Stimulated activated CD4-positive, alpha-beta T cell treated with anti-CD3 and anti-CD28 coated beads, Interleukin-2, amount 100 ng/mL, for 24 hours (primary cell): Measurements from ENCODE around the gene TRIAP1.
"Not testable (repeated sequence)": the region's sequence is repeated elsewhere in the genome, so short reads cannot be mapped to it uniquely, and the experiment has no call there.

Experiments used
- DNase-seq, 2 donors: peaks; one replicate each; pipeline ENCODE4 v3.0.0-alpha.2; 2020

Gene TRIAP1

DNA sequence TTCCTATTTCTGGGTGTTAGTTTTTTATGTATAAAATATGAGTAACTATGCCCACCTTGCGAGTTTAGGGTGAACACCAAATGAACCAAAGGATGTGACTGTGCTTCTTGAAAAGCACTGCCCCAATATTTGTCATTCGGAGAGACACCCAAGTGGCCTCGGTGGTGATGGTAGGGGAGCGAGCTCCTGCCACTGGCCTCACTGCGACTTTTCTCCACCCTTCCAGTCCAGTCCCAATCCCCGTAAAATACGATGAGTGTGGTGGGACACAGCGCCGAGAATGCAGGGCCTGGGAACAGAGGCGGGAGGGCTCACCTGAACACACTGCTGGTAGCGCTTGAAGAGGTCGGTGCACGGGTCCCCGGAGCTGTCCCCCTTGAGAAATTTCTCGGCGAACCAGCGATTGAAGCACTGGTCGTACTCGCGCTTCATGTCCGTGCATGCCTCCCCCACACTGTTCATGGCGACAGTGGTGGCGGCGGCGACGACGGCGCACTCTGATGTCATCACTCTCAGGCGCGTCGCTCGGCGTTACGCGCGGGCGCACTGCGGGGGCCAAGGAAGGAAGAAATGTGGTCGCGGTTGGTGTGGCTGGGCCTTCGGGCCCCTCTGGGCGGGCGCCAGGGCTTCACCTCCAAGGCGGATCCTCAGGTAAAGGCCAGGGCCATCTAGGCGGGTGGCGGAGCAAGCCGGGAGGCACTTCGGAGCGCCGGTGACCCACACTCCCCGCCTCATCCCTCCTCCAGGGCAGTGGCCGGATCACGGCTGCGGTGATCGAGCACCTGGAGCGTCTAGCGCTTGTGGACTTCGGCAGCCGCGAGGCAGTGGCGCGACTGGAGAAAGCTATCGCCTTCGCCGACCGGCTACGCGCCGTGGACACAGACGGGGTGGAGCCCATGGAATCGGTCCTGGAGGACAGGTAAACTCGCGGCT, at the start of gene TRIAP1, which contains the start of gene GATC:
TSS of gene TRIAP1 (minus strand) at position 474 of the 933 bp plus-strand sequence. CDS start at position 462, 12 bp downstream.
TSS of gene GATC (plus strand) at position 534 of the 933 bp plus-strand sequence. CDS start at position 571, 37 bp downstream.
- peak; percentile 88 to 92 for DNase-seq

DNA sequence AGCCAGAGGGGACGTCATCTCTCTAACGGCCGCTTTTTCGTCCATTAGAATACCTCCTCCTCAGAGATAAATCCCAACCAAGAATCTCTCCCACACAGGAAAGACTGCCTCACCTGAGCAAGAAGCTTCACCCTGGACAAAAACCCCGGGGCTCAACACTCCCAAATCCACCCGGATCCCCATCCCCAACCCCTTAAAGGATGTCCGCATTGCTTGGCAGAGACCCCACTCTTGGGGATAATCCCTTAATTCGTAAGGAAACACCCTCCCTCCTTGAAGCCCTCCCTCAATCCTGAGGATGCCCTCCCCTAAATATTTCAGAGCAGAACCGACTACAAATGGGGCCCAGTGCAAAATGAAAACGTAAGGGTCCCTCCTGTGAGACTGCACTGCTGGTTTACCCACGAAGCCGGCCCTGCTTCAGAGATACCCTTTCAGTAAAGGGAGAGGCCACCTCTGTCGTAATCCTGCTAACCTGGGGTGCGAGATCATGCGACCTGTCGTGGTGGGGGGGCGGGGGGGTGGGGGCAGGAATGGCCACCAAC, 49.1 kb upstream of the TRIAP1 start:
- no peak for DNase-seq

DNA sequence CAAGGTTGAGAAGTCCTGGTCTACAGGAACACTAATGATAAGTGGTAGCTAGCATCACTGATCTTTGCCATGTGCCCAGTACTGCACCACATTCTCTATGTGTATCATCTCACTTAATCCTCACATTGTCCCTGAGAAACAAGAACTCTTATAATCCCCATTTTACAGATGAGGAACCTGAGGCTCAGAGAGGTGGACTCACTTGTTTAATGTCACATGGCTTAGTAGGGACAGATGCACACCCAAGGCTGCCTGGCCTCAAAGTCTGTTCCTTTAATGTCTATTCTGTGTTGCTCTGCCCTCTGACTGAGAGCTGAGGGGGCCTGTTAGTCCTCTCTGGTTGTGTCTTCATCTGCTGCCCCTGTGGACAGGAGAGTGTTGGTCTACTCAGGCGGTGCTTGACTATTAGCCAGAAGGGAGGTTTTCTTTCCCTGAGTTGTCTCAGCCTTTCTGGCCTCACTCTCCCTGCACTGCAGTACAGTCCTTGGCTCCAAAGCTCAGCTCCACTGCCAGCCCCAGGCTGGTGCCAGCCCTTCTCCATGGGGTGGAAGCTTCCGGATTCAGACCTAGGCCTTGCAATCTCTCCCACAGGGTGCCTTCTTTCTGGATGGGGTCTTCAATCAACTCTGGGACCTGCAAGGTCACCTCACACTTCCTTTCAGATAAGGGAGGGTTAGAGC, 44.8 kb upstream of the TRIAP1 start:
- DNase-seq: no peak

DNA sequence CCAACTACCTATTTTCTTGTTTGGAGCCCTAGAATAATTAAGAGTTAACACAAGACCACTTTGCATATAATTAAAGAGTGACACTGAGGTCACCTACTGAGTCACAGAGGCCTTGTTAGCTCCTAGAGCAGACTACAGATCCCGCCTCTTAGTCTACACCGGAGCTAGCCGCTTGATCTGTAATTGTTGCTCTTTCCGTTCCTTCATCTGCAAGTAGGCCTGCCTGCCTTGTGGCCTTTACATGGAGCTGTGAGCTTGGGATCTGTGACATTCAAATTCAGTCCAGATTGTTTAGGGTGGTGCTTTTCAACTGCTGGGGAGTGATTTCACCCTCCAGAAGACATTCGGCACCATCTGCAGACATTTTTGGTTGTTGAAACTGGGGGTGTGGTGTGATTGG, 44.1 kb upstream of the TRIAP1 start:
- DNase-seq: no peak

DNA sequence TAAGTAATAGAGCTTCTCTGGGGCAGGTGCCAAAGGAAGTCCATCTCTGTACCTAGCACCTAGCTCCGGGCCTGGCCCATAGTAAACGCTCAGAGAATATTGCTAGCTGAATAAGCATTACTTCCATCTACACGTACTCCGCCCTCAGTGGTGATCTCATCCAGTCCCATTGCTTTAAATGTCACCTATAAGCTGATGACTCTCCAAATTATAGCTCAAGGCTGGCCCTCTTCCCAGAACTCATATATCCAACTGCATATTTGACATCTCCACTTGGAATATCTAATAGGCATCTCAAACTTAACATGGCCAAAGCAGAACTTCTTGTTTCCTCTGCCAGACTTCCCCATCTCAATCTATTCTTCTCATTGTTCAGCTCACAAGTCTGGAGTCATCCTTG, 42.8 kb upstream of the TRIAP1 start:
- DNase-seq: no peak

DNA sequence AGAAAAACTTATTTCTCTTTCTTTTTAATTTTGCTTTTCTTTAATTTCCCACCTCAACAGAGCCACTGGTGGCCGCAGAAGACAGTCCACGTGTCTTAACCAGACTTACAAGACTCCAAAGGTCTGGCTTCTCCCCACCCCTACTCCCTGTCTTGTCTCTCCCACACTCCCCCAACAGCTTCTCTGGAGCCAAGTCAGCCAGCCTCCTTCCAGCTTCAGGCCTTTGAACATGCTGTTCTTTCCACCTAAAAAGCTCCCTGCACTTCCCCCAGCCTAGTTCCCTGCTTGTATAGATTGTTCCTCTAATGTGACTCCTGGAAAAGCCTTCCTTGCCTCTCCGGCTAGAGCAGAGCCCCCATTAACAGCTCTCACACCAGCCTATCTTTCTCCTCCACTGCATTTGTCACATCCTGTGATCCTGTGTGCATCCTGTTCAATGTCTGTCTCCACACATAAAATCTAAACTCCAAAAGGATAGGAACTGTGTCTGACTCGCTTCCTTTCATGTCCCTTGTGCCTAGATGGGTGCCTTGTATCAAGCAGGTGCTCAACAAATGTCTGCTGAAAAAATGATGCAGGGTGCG, 42.0 kb upstream of the TRIAP1 start:
- DNase-seq: no peak

DNA sequence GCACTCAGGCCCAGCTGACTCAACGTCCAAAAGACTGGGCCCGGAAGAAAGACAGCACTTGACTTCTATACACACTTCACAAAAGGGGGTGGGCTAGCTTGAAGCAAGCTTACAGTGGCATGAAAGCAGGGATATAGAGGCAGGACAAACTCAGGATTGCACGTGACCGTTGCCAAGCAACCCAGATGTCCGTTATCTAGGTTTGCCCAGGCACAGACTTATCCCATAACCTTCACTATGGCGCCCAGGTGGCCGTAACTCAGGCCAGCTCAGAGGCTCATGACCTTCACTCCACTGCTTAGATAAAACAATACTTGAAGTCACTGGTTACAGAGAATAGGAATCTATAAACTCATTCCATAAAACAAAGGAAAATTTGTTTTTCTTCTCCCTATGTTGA, 41.4 kb upstream of the TRIAP1 start:
- not testable (repeated sequence) for DNase-seq

DNA sequence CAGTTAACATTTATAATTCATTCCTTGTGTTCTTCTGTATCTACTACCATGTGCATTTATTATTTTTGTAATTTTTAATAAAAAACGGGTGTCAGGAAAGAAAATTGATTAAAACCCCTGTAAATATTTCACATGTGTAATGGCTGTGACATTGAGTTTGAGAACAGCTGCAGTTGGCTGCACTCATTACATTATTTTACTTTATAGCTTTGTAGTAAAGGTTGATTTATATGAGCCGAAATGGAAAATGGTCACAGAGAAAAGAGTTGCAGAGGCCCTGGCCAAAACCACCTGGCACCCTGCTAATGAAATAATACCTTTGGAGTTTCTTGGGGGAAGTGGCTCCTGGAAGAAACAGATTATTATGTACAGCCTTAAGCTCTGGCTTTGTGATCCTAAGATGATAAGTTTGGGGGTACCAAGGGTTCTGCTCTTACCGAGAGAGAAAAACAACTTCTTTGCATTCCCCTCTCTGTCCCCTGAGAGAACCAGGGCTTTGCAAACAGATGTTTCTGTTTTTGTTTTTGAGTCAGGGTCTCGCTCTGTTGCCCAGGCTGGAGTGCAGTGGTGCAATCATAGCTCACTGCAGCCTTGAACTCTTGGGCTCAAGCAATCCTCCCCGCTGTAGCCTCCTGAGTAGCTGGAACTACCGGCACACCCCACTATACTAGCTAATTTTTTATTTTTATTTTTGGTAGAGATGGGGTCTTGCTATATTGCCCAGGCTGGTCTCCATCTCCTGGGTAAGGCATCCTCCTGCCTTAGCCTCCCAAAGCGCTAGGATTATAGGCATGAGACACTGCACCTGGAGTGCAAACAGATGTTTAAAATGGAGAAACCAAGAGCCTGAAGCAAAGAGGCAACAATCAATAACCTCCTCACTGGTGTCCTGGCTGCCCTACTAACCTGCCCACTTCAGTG, 40.0 kb upstream of the TRIAP1 start:
- DNase-seq: no peak

DNA sequence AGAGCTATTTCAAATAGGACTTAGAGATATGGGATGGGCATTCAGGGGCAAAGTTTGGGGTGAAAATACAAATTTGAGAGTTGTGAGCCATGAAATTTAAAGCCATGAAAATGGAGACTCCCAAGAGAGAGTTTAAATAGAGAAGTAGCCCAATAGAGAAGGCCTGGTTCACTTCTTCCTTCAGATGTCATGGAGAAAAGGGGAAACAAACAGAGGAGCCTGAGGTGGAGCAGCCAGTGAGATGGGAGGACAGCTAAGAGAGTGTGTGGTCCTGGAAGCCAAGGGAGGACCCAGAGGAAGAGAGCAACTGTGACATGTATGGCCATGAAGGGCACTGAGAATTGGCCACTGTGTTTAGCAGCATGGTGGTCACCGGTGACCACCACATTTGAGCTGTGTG, 37.4 kb upstream of the TRIAP1 start:
- DNase-seq: no peak

DNA sequence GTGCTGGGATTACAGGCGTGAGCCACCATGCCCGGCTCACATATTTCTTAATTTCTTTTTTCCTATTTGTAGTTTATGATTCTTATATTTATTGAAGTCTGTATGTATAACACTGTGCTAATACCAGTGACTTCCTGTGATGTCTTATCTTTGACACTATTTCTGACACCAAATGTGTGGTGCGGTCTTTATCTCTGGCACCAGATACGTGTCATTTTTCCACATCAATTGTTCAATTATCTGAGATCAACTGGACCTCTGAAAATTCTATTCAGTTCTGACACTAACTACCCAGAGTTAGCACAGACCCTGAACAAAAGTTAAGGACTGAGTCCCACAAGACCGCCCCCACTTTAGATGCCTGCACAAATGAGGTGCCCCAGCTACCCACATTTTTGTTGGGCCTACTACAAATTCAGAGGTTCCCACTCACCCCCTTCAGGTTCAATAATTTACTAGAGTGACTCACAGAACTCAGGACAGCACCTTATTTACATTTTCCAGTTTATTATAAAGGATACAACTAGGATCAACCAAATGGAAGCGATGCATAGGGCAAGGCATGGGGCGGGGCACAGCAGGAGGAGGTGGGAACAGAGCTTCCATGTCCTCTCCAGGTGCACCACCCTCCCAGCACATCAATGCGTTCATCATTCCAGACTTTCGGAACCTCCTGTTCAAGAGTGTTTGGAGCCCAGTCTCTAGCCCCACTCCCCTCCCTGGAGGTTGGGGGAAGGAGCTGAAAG, 35.0 kb upstream of the TRIAP1 start:
- DNase-seq: no peak

DNA sequence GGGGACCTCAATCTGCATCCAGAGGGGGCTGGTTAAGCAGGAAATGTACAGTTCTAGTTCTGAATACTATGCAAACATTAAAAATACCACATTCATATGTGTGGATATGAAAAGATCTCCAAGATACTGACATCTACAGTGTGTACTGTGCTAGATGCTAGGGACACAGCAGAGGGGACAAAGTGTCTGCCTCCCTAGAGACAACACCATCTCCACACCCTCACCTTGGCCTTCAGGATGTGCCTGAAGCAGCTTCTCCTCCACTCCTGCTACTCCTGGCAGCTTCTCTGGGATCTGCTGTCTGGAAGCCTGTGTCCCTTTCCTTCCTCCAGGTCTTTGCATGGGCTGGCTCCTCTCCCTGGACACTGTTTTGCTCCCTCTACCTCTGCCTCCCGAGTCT, 34.0 kb upstream of the TRIAP1 start:
- no peak for DNase-seq

DNA sequence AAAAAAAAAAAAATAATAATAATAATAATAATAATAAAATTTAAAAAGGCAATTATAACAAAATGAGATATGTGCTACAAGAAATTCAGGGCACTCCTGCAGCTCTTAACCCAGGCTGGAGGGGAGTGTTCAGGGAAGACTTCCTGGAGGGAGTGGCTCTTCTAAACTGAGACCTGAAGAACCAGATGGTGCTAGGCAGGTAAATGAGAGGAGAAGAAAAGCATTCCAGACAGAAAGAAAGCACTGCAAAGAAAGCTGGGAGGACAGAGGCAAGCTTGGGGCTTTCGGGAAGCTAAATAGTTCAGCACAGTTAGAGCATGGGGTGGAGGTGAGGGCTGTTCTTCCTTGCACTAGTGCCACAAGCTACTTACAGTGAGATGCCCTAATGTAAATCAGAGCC, 33.3 kb upstream of the TRIAP1 start:
- DNase-seq: no peak

DNA sequence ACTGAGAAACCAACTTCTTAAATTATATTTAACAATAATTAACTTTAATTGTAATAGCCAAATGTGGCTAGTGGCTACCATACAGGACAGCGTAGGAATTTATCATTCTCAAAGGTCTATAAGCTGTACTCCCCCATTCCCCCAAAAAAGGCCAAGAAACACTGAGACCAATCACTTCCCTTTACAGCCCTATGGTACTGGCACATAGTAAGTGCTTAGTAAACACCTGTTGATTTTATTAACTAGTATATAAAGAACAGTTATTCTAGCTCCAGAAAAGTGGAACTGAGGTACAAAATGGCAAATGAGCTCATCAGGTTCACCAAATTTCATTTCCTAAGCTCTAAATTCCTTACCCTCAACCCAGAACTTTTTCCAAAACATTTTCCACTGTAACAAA, 29.5 kb upstream of the TRIAP1 start:
- DNase-seq: no peak

DNA sequence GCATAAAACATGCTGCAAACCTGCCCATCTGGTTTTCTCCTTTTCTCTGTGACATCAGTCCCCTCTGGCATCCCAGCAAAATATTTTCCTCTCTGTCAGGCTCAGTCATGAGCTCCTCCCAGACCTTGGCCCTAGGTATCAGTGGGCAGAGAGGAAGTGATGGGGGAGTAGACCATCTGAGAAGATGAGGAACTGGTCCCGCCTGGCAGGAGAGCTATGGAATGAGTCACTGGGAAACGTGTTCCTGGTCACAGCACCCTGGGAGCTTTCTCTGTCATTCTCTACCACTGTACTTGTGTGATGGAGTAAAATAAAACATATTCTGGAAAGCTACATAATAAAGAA, 28.4 kb upstream of the TRIAP1 start:
- DNase-seq: no peak

DNA sequence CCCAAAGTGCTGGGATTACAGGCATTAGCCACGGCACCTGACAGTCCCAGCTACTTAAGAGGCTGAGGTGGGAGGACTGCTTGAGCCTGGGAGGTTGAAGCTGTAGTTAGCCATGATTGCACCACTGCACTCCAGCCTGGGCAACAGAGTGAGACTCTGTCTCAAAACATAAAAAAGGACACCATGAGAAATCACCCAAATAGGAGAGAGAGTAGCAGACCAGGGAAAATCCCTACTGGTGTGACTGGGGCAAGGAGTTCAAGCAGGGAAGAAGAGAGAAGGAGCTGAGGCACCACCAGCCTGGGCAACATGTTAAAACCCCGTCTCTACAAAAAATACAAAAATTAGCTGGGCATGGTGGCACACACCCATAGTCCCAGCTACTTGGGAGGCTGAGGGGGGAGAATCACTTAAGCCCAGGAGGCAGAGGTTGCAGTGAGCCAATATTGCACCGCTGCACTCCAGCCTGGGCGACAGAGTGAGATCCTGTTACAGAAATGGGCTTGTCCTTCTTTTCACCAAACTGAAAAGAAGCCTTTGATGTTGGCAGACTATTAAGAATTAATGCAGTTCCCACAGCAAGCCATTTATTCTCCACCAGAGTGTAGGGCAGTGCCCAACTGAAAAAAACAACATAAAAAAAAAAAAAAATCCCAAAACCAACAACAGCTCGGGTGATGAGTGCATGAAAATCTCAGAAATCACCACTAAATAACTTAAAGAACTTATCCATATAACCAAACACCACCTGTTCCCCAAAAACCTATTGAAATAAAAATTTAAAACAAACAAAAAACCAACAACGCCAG, 27.8 kb upstream of the TRIAP1 start:
- DNase-seq: no peak

DNA sequence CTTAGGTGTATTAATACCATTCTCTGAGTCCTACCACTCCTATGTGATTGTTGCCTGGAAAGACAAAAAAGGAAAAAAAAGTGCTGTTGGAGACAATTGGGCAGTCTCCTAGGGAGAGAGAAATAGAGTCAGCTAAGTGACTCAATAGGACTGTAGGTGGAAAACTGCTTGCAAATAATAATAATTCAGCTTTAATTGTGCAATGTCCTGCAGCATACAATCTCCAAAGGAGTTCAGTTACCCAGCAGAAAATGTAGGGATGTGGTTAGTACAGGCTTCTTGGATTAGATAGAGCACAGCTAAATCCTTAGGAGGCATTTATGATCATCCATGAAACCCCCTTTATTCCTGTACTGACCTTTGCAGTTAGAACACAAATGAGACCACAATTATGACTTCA, 26.3 kb upstream of the TRIAP1 start:
- no peak for DNase-seq

DNA sequence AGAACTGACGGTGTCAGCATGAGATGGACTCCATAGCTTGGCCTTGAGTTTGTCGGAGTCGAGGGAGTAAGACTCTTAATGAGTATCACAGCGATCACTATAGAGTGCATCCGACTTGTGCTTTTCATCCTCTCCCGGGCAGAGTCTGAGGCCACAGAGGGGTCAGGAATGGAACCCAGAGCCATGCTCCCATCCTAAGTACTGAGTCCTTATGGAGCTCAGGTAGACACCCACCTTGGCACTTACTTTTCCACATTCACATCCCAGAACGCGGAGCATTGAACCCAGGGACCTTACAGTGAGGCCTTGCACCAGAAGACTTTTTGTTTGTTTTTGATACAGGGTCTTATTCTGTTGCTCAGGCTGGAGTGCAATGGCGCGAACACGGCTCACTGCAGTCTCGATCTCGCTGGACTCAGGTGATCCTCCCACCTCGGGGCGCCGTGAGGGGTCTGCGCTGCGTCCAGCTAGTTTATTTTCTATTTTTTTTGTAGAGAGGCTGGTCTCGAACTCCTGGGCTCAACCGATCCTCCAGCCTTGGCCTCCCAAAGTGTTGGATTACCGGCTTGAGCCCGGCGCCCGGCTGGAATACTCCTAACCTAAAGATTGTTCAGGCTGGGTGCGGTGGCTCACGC, 24.1 kb upstream of the TRIAP1 start:
- DNase-seq: no peak

DNA sequence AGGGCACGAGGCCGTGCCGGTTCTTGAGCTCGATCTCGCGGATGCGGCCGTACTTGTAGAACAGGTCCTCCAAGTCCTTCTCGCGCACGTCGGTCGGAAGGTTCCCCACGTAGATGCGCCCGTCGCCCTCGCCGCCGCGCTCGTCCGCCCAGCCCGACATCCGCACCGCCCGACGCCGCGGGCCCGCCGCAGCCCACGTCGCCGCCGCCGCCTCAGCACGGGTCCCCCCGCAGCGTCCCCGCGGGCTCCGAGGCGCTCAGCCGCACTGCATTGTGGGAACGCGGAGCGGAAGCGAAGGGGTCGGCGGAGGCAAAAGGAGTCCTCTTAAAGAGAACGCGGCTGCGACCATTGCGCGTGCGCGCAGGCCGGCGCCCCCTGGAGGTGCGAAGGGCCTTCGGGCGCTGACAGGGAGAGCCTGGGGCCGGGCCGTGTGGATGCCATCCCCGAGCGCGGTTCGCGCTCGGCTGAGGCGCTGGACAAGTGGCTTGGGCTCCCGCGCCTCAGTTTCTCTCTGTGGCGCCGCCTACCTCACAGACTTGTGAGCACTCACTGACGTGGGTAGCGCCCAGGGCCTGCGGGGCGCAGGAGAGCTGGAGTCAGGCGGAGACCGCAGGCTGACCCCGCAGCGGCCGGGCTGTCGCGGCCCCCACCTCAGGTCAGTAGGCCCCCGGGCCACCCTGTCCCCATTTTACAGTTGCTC, 23.4 kb upstream of the TRIAP1 start, which contains the start of gene SRSF9:
TSS of gene SRSF9 (minus strand) at position 299 of the 700 bp plus-strand sequence. CDS start at position 160, 139 bp downstream.
- peak; percentile 97 to 98 for DNase-seq

DNA sequence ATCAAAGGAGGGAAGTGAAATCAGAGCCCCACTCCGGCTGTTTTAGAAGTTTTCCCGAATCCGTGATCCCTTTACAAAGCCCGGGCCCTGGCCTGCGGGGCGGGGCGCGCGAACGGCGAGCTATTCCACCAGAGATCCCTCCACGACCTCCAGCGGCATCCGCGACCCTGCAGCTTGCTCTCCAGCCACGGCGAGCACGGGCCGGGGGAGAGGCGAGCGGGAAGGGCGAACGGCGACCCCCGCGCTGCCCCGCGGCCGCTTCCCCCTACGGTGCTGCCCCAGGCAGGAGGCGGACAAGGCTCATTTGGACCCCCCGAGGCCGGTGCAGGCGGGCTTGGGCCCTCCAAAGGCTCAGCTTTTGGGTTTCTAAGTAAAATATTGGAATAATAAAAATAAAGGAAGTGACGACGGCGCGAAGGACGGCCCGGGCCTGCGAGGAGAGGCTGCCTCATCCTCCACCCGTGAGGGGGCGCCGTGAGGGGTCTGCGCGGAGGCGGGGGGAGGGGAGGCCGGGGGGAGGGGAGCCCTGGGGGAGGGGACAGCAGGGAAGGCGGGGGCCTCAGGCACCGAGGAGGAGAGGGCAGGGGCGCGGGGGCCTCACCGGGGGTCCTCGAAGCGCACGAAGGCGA, 22.8 kb upstream of the TRIAP1 start:
- peak; percentile 52 to 58 for DNase-seq
